ENCODE measurements around the gene SPRY4. TPM values are rescaled to one million over a fixed set of nuclear protein-coding genes. Genes with fewer than 3 reads are reported as not detected.
A peak's percentile ranks its signal among the peaks of the same experiment; 100 is the strongest.

SPRY4 gene
- total and polyA plus RNA-seq, 2 of the 13 experiments (the other 11 are each of a cell fraction or from before 2014, with no cell fraction given): 8.9 to 17.8 TPM

- peak; percentile 28 for ATAC-seq
- 0 out of 2 replicates have a peak, but pooled peaks have one; percentile 54 for TF ChIP-seq KAT7 (CRISPR knock-in tag; IDR thresholded peaks at IDR 0.05; ENCODE audit: borderline replicate concordance)
- no peak for TF ChIP-seq IRX3 (CRISPR knock-in tag; IDR thresholded peaks at IDR 0.05; ENCODE audit: borderline replicate concordance, low read depth)
- TF ChIP-seq KDM6A (CRISPR knock-in tag; IDR thresholded peaks at IDR 0.05; ENCODE audit: low read depth): no peak
- TF ChIP-seq MYC (CRISPR knock-in tag; IDR thresholded peaks at IDR 0.05; ENCODE audit: borderline replicate concordance): peak; percentile 61; the same call in 1 of the 2 replicates
- TF ChIP-seq ZSCAN9 (CRISPR knock-in tag; IDR thresholded peaks at IDR 0.05; ENCODE audit: borderline replicate concordance): no peak
- TF ChIP-seq ZNF501 (CRISPR knock-in tag; IDR thresholded peaks at IDR 0.05): peak; percentile 11; the same call in 1 of the 2 replicates
- no peak for TF ChIP-seq THAP8 (CRISPR knock-in tag; IDR thresholded peaks at IDR 0.05; ENCODE audit: borderline replicate concordance)
- peak; percentile 48 for TF ChIP-seq ZFX (CRISPR knock-in tag; IDR thresholded peaks at IDR 0.05; ENCODE audit: low read depth)
- no peak for TF ChIP-seq RFXAP (CRISPR knock-in tag; IDR thresholded peaks at IDR 0.05; ENCODE audit: borderline replicate concordance)
- 0 out of 2 replicates have a peak, but pooled peaks have one; percentile 41 for TF ChIP-seq SIN3A (IDR thresholded peaks at IDR 0.05; ENCODE audit: borderline replicate concordance, low read depth, low read length)
- no peak for TF ChIP-seq ZBTB21 (CRISPR knock-in tag; IDR thresholded peaks at IDR 0.05)
- peak; percentile 29; the same call in 1 of the 2 replicates for TF ChIP-seq ETV5 (CRISPR knock-in tag; IDR thresholded peaks at IDR 0.05; ENCODE audit: borderline replicate concordance)
- no peak for TF ChIP-seq ZNF709 (CRISPR knock-in tag; IDR thresholded peaks at IDR 0.05)
- TF ChIP-seq, protein P1, sequence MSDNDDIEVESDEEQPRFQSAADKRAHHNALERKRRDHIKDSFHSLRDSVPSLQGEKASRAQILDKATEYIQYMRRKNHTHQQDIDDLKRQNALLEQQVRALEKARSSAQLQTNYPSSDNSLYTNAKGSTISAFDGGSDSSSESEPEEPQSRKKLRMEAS (IDR thresholded peaks at IDR 0.05): peak; percentile 29; the same call in 1 of the 2 replicates
- no peak for TF ChIP-seq SPEN (CRISPR knock-in tag; IDR thresholded peaks at IDR 0.05; ENCODE audit: low read depth)
- no peak for TF ChIP-seq SETDB1 (CRISPR knock-in tag; IDR thresholded peaks at IDR 0.05; ENCODE audit: borderline replicate concordance)
- no peak for TF ChIP-seq AHR (CRISPR knock-in tag; IDR thresholded peaks at IDR 0.05)
- TF ChIP-seq, protein P2, sequence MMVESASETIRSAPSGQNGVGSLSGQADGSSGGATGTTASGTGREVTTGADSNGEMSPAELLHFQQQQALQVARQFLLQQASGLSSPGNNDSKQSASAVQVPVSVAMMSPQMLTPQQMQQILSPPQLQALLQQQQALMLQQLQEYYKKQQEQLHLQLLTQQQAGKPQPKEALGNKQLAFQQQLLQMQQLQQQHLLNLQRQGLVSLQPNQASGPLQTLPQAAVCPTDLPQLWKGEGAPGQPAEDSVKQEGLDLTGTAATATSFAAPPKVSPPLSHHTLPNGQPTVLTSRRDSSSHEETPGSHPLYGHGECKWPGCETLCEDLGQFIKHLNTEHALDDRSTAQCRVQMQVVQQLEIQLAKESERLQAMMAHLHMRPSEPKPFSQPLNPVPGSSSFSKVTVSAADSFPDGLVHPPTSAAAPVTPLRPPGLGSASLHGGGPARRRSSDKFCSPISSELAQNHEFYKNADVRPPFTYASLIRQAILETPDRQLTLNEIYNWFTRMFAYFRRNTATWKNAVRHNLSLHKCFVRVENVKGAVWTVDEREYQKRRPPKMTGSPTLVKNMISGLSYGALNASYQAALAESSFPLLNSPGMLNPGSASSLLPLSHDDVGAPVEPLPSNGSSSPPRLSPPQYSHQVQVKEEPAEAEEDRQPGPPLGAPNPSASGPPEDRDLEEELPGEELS (CRISPR knock-in tag; IDR thresholded peaks at IDR 0.05): peak; percentile 57; the same call in 1 of the 2 replicates
- 0 out of 2 replicates have a peak, but pooled peaks have one; percentile 7 for TF ChIP-seq ZNF331 (CRISPR knock-in tag; IDR thresholded peaks at IDR 0.05)
These were observed 3.8 kb downstream of the SPRY4 start for GRCh38 chr5:142320851-142321560.

More at GRCh38 chr5:142320851-142321560, 3.8 kb downstream of the SPRY4 start:
- CTCF ChIA-PET (ENCODE audit: low intra/inter-chr PET ratio, low total read pairs): interaction anchor here (0.8 kb wide), 1 partner anchor 228 kb away, joined by 5 read pairs; no protein-coding TSS in a partner anchor
- H3K79me2 ChIP-seq (ENCODE audit: insufficient read depth, low read length): peaks cover 92% of the 10 kb centered on the region
- POLR2A ChIA-PET: interaction anchor here (0.6 to 10.3 kb wide), 5 partner anchors 11 to 695 kb away, joined by 3 to 122 read pairs (median 4); no protein-coding TSS in a partner anchor
- peak overlapping the region; percentile 83 for H3K4me2 ChIP-seq (ENCODE audit: low read depth, low read length)
- FAIRE-seq: no peak
- H3K27ac ChIP-seq (ENCODE audit: extremely low read length, insufficient read depth, low read length): peak overlapping the region; percentile 54
- no peaks in the 10 kb centered on the region for H3K9me3 ChIP-seq (ENCODE audit: low read length)
- H3K27me3 ChIP-seq (ENCODE audit: control insufficient read depth in 1 of 2, insufficient read depth in 2 of 2, low read length in 2 of 2): no peaks in the 10 kb centered on the region; a peak in 1 of 5 replicates
- no peak overlapping the region for H2AFZ ChIP-seq (ENCODE audit: low read length)
- intact Hi-C loops (cut with micrococcal nuclease; ENCODE audit: unreplicated experiment) (loop anchor here (1.0 to 5.0 kb wide), 2 partner anchors 66 to 154 kb away; no protein-coding TSS in a partner anchor), in situ Hi-C loops (cut with HindIII; ENCODE audit: extremely low pct_ligation_motif_present, low pct_unique_long_range_greater_than_20kb) (loop anchor here (25.0 kb wide), 1 partner anchor 159 kb away; no protein-coding TSS in a partner anchor)
- H3K36me3 ChIP-seq (replicated peaks in 1 of 2; ENCODE audit: control insufficient read depth in 1 of 2, insufficient read depth in 2 of 2, low read length in 2 of 2): peaks cover 11 to 28% of the 10 kb centered on the region in 2 experiments
- 7% methylated on average over 7 of the region's 8 CpGs for WGBS (ENCODE audit: low lambda C conversion rate)
- H3K4me3 ChIP-seq (replicated peaks in 1 of 3; ENCODE audit: insufficient read depth in 1 of 3, low read depth in 2 of 3, low read length in 3 of 3): peak overlapping the region; percentile 62 to 99 (median 98)
- H3K4me1 ChIP-seq (ENCODE audit: insufficient read depth, low read length): peaks cover 68% of the 10 kb centered on the region
- DNase-seq (ENCODE audit: low spot score): no peak
- H4K20me1 ChIP-seq (ENCODE audit: insufficient read depth, low read length): peaks cover 77% of the 10 kb centered on the region
- peak overlapping the region; percentile 64 for H3K9ac ChIP-seq (ENCODE audit: insufficient read depth, low read depth, low read length)
- BruUV-seq (replicated peaks): no TSS peak

Data from HepG2 (cell line).